Body of pancreas (tissue), 4 donors: ENCODE data around the gene MTMR3.

Experiments used
- POLR2A ChIP-seq, 3 donors: fragments of 450-650 bp; IDR thresholded peaks; one replicate each; pipeline ENCODE4 v1.6.1; 2016; ENCODE audit warnings: antibody characterized with exemption in 3 of 3, mild to moderate bottlenecking in 2 of 3
- TF ChIP-seq, protein P1 (sequence below), 7 experiments: fragments of 450-650 bp in 4 of 7; fragments of 200-600 bp in 3 of 7; sonication (generic) in 3 of 7; IDR thresholded peaks; one replicate each; pipeline ENCODE4 v1.5.1; 2016 to 2019; ENCODE audit warnings: antibody characterized with exemption in 7 of 7

DNA sequence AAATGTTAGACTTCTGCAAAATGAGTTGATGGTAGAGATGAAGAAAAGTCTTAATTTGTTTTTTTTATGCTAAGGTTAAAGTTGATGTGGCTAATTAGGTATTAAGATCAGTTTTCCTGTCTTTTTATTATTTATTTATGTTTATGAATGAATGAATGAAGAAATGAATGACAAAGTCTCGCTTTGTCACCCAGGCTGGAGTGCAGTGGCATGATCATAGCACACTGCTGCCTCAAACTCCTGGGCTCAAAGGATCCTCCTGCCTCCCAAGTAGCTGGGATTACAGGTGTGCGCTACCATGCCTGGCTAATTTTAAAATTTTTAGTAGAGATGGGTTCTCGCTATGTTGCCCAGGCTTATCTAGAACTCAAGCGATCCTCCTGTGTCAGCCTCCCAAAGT is 29.2 kb downstream of the MTMR3 start:
- no peak for TF ChIP-seq POLR2A (IDR thresholded peaks at IDR 0.05)
- TF ChIP-seq, protein P1, sequence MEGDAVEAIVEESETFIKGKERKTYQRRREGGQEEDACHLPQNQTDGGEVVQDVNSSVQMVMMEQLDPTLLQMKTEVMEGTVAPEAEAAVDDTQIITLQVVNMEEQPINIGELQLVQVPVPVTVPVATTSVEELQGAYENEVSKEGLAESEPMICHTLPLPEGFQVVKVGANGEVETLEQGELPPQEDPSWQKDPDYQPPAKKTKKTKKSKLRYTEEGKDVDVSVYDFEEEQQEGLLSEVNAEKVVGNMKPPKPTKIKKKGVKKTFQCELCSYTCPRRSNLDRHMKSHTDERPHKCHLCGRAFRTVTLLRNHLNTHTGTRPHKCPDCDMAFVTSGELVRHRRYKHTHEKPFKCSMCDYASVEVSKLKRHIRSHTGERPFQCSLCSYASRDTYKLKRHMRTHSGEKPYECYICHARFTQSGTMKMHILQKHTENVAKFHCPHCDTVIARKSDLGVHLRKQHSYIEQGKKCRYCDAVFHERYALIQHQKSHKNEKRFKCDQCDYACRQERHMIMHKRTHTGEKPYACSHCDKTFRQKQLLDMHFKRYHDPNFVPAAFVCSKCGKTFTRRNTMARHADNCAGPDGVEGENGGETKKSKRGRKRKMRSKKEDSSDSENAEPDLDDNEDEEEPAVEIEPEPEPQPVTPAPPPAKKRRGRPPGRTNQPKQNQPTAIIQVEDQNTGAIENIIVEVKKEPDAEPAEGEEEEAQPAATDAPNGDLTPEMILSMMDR (IDR thresholded peaks at IDR 0.05), result no peak
